Effector memory CD4-positive, alpha-beta T cell (primary cell): ENCODE measurements around the gene BACH2.

Source experiments
- DNase-seq, 3 donors: peaks; one replicate each; pipeline ENCODE4 v3.0.0-alpha.2; 2020
- H3K27ac ChIP-seq: 2 replicates; pipeline ENCODE4 v1.7.0; 2013; ENCODE audit warnings: mild to moderate bottlenecking, low read length, moderate library complexity; ENCODE audit not compliant: insufficient read depth, poor library complexity, severe bottlenecking
- H3K27me3 ChIP-seq: replicated peaks from 2 replicates; pipeline ENCODE4 v1.7.0; 2013; ENCODE audit warnings: mild to moderate bottlenecking, low read length; ENCODE audit not compliant: insufficient read depth, control insufficient read depth, poor library complexity, severe bottlenecking
- H3K36me3 ChIP-seq: 2 replicates; pipeline ENCODE4 v1.7.0; 2013; ENCODE audit warnings: mild to moderate bottlenecking, low read length, moderate library complexity; ENCODE audit not compliant: control insufficient read depth, insufficient read depth
- H3K4me1 ChIP-seq: 2 replicates; pipeline ENCODE4 v1.7.0; 2013; ENCODE audit warnings: low read length, mild to moderate bottlenecking; ENCODE audit not compliant: control insufficient read depth, insufficient read depth, poor library complexity, severe bottlenecking
- H3K4me3 ChIP-seq: 2 replicates; pipeline ENCODE4 v1.7.0; 2013; ENCODE audit warnings: low read length, low read depth, mild to moderate bottlenecking; ENCODE audit not compliant: insufficient read depth, poor library complexity, severe bottlenecking
- H3K9me3 ChIP-seq: 2 replicates; pipeline ENCODE4 v1.7.0; 2013; ENCODE audit warnings: mild to moderate bottlenecking, low read length, moderate library complexity; ENCODE audit not compliant: control insufficient read depth

Gene BACH2

GRCh38 chr6:90110971-90111370, 185.7 kb downstream of the BACH2 start:
- Histone ChIP-seq H3K36me3 (no peaks in the 10 kb centered on the region), H3K4me1 (peaks cover 21% of the 10 kb centered on the region), H3K9me3 (no peaks in the 10 kb centered on the region), H3K27ac (no peak overlapping the region), H3K27me3 (no peaks in the 10 kb centered on the region), H3K4me3 (no peak overlapping the region)
- peak; percentile 55 to 59 (median 57) for DNase-seq

DNA sequence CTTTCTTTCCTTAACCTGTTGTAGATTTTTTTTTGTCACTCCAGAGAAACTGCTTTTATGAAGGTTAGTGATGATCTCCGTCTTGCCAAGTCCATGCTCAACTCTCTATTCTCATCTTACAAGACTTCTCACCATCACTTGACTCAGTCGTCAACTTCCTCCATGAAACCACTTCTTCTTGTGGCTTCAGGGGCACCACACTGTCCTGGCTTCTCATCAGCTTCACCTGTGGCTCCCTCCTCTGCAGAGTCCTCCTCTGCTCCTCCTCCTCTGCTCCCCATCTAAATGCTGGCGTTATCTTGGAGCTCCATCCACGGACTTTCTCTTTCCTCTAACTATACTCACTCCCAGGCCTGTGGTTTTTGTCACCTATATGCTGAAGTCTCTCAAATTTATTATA, 187.5 kb downstream of the BACH2 start:
- no peak for DNase-seq
- no peaks in the 10 kb centered on the region for H3K36me3 ChIP-seq
- no peaks in the 10 kb centered on the region for H3K9me3 ChIP-seq
- H3K27ac ChIP-seq = no peak overlapping the region
- no peaks in the 10 kb centered on the region for H3K27me3 ChIP-seq
- H3K4me1 ChIP-seq = peaks cover 27% of the 10 kb centered on the region
- no peak overlapping the region for H3K4me3 ChIP-seq

- Histone ChIP-seq H3K27ac (no peak overlapping the region), H3K4me1 (peaks cover 34% of the 10 kb centered on the region), H3K9me3 (no peaks in the 10 kb centered on the region), H3K4me3 (no peak overlapping the region), H3K36me3 (no peaks in the 10 kb centered on the region), H3K27me3 (no peaks in the 10 kb centered on the region)
- DNase-seq = no peak
Measured at GRCh38 chr6:90107771-90108282, 188.8 kb downstream of the BACH2 start.

DNA sequence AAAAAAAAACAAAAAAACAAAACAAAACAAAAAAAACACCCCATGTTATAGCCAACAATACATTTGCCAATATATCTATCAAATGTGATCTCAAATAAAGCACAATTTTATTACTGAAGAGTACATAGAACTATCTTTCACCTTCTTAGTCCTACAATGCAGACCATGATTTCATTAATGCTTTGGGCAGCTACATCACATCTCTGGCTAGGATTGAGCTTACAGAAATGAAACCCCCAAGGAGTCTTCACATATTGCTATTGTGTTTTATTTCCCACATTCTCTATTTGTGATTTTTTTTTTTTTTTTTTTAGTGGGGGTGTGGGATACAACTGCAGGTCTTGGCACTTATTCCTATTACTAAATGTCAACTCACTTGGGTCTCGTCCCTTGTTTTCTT, 189.3 kb downstream of the BACH2 start:
- DNase-seq = no peak
- no peak overlapping the region for H3K27ac ChIP-seq
- H3K36me3 ChIP-seq = no peaks in the 10 kb centered on the region
- H3K4me1 ChIP-seq = peaks cover 34% of the 10 kb centered on the region
- H3K27me3 ChIP-seq = no peaks in the 10 kb centered on the region
- H3K9me3 ChIP-seq = no peaks in the 10 kb centered on the region
- no peak overlapping the region for H3K4me3 ChIP-seq

DNA sequence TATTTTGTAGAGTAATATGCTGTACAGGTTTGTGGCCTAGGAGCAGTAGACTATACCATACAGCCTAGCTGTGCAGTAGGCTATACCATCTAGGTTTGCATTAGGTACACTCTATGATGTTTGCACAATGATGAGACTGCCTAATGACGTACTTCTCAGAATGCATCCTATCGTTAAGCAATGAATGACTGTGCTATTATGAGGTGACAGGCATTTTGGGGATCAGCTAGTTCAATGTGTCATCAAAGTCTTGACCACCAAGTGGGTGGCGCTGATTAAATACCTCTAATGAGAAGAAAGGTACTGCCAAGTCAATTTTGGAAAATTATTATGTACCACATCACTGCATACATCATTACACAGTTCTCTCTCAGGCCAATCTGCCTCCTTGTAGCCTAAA, 190.2 kb downstream of the BACH2 start:
- no peak overlapping the region for H3K27ac ChIP-seq
- DNase-seq = no peak
- H3K4me1 ChIP-seq = peaks cover 34% of the 10 kb centered on the region

DNA sequence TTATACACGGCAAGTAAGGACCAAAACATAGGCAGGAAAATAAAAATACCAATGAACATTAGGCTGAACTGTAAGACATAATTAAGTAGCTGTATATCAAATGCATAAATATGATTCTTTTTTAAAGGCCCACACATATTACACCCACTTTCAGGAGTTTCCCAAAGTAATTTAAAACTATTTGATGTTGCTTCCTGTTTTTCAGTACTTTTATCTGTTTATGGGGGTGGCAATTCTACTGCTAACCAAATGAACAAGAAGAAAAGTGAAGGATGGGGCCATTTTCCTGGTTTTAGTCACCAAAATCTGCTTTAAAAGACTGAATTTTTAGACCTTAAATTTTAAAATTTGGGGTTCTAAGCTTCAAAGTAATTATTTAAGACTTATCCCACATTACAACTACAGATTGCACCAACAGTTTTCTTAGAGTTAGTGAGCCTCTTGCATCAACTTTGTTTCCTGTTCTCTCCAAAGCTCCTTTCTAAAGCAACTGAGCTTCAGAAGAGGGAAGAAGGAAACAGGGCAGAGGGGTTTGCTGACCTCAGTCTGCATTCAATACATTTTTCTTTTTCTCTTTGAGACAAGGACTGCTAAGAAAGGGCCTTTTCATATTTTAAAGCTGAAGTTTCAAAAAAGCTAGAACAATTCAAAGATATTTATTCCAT, 191.0 kb downstream of the BACH2 start:
- DNase-seq = no peak
- H3K27ac ChIP-seq = no peak overlapping the region
- H3K36me3 ChIP-seq = no peaks in the 10 kb centered on the region
- no peaks in the 10 kb centered on the region for H3K9me3 ChIP-seq
- no peak overlapping the region for H3K4me3 ChIP-seq
- H3K4me1 ChIP-seq = peaks cover 27% of the 10 kb centered on the region
- H3K27me3 ChIP-seq = no peaks in the 10 kb centered on the region

More for the DNA sequence above, 190.2 kb downstream of the BACH2 start:
- H3K9me3 ChIP-seq = no peaks in the 10 kb centered on the region
- H3K27me3 ChIP-seq = no peaks in the 10 kb centered on the region
- H3K36me3 ChIP-seq = no peaks in the 10 kb centered on the region
- H3K4me3 ChIP-seq = no peak overlapping the region

DNA sequence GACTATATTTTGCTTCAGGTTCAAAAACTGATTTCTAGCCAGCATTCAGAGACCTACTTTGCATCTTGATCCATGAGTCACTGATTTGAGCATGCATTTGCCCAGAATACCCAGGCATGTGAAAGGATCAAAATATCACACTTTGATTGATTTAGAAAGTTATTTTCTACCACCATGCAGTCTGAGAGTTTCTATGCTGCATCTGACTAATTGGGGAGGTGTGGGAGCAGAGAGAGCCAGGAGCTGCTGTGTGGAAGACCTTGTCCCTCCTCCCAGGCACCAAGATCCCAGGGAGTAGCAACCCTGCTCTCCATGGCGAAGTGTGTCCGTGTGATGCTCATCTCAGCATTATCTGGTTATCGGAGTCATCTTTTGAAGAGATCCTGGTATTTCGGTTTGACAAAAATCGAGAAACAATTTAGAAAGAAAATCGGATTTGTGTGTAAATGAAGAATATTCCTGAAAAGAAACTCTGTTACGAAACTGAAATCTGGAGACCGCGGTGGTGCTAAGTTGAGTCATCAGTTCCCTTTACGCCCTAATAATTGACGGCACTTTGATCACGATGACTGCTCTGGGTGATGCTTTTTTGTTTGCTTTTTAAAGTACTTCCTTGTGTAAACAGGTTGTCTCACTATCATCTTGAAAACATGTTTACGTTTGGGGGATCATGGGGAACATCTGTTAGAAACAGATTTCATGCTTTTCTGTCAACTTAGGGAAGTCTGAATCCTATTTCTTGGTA, 193.4 kb downstream of the BACH2 start:
- no peak for DNase-seq

GRCh38 chr6:90101403-90101802, 195.2 kb downstream of the BACH2 start:
- Histone ChIP-seq H3K9me3 (no peaks in the 10 kb centered on the region), H3K27me3 (no peaks in the 10 kb centered on the region), H3K36me3 (no peaks in the 10 kb centered on the region), H3K27ac (no peak overlapping the region), H3K4me3 (no peak overlapping the region), H3K4me1 (peaks cover 13% of the 10 kb centered on the region)
- no peak for DNase-seq

More for the DNA sequence above, 193.4 kb downstream of the BACH2 start:
- peak overlapping the region; percentile 43 for H3K4me3 ChIP-seq
- no peaks in the 10 kb centered on the region for H3K27me3 ChIP-seq
- H3K9me3 ChIP-seq = no peaks in the 10 kb centered on the region
- H3K4me1 ChIP-seq = peaks cover 14% of the 10 kb centered on the region
- no peaks in the 10 kb centered on the region for H3K36me3 ChIP-seq
- no peak overlapping the region for H3K27ac ChIP-seq

- Histone ChIP-seq H3K27me3 (no peaks in the 10 kb centered on the region), H3K4me3 (no peak overlapping the region), H3K36me3 (no peaks in the 10 kb centered on the region), H3K9me3 (no peaks in the 10 kb centered on the region), H3K4me1 (peaks cover 13% of the 10 kb centered on the region), H3K27ac (no peak overlapping the region)
- DNase-seq = no peak
Measured at GRCh38 chr6:90100059-90100665, 196.5 kb downstream of the BACH2 start.

GRCh38 chr6:90098627-90099026, 198.0 kb downstream of the BACH2 start:
- Histone ChIP-seq H3K4me1 (peaks cover 8% of the 10 kb centered on the region), H3K36me3 (no peaks in the 10 kb centered on the region), H3K4me3 (no peak overlapping the region), H3K9me3 (no peaks in the 10 kb centered on the region), H3K27me3 (no peaks in the 10 kb centered on the region), H3K27ac (no peak overlapping the region)
- DNase-seq = no peak
